Measurements from ENCODE around the gene DHRS4.
A peak's percentile ranks its signal among the peaks of the same experiment; 100 is the strongest.
"Not testable (repeated sequence)": the region's sequence is repeated elsewhere in the genome, so short reads cannot be mapped to it uniquely, and the experiment has no call there.

The DHRS4 gene

DNA sequence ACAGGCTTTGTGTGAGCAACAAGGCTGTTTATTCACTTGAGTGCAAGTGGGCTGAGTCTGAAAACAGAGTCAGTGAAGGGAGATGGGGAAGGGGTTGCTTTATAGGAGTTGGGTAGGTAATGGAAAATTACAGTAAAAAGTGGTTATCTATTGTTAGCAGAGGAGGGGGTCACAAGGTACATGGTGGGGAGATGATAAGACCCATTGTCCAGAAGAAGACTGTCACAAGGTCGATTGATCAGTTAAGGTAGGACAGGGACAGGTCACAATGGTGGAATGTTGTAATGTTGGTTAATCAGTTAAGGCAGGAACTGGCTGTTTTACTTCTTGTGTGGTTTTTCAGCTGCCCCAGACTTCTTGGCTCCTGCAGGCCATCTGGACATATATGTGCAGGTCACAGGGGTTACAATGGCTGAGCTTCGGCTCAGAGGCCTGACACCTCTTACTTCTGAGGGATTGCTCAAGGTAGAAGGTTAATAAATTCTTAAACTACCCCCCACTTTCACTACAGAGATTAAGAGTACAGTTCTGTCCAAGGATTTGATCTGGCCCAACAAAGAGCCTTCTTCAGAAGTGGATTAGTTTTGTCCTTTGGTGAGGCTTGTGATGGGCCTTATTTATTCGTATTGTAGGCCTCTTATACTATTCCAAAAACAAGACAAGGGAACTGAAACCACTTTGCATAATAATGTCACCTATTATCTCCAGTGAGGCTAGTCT, 13.8 kb upstream of the DHRS4 start:
- no peak for DNase-seq (ENCODE audit: low read depth in 2 of 2)

DNA sequence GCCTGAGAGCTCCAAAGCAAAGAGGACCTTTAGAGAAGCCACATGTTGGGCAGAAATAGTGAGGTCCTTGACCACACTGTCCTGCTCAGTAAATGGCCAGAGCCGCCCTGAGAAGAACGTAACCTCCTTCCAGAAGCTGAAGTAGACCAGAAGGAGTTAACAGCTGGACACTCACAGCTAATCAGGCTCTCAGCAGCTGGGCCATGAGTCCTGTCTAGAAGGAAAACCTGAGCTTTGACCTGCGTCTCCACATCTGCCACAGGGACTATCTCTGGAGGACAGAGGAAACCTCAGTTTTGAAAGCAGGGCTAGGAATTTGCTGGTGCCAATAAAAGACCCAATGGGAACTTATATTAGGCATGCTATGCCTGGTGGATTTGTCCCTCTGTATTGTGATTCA, 12.3 kb upstream of the DHRS4 start:
- DNase-seq (ENCODE audit: low read depth in 2 of 2), result no peak

DNA sequence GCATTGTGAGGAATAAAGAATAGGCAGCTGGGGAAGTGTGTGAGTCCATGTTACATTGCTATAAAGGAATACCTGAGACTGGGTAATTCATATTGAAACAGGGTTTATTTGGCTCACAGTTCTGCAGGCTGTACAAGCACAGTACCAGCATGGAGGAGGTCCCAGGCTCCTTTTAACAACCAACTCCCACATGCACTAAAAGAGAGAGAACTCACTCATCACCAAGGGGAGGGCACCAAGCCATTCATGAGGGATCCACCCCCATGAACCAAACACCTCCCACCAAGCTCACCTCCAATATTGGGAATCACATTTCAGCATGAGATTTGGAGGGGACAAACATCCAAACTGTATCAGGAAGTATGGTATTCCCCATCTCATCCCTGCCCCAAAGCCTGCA, 11.9 kb upstream of the DHRS4 start:
- no peak for DNase-seq (ENCODE audit: low read depth in 2 of 2)

DNA sequence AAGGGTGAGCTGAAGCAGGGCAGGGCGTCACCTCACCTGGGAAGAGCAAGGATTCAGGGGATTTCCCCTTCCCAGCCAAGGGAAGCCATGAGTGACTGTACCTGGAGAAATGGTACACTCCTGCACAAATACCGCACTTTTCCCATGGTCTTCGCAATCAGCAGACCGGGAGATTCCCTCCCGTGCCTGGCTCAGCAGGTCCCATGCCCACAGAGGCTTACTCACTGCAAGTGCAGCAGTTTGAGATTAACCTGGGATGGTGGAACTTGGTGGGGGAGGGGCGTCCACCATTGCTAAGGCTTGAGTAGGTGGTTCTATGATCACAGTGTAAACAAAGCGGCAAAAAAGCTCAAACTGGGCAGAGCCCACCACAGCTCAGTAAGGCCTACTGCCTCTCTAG, 11.0 kb upstream of the DHRS4 start:
- DNase-seq (ENCODE audit: low read depth in 2 of 2), result no peak

DNA sequence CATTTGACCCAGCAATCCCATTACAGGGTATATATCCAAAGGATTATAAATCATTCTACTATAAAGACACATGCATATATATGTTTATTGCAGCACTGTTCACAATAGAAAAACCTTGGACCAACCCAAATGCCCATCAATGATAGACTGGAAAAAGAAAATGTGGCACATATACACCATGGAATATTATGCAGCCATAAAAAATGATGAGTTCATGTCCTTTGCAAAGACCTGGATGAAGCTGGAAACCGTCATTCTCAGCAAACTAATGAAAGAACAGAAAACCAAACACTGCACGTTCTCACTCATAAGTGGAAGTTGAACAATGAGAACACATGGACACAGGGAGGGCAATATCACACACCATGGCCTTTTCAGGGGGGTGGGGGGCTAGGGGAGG, 4.5 kb upstream of the DHRS4 start:
- not testable (repeated sequence) for DNase-seq (ENCODE audit: low read depth in 2 of 2)

DNA sequence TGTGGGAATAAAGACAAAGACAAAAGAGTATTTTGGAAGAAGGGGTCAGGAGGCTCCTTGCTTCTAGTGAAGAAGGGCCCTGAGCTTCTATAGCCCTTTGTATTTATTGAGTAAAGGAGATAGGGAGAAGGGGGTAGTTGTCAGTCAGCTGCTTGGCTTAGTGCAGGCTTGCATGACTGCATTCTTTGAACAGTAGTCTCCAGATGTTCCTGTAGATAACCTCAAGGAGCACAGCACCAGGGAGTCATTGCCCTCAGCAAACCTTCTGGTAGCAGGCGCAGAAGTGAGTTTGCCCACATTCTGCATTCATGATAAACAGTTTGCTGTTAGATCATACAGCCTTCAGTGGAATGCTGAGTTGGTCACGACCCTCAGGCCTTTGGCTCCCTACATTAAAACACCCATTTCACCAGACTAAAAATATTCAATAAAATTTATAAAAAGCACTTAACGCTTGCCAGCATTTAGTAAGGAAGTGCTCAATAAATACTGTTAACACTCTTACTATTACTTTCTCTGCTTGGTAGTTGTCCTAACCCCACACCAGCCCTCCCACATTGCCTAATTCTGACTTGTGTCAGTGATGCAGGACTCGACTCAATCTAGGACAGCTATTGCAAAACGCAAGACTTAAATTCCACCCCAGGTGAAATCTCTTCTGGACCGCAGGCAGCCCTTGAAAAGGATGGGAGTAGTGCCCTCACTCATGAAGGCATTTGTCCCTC, 3.0 kb upstream of the DHRS4 start:
- DNase-seq (ENCODE audit: low read depth in 2 of 2), result no peak

DNA sequence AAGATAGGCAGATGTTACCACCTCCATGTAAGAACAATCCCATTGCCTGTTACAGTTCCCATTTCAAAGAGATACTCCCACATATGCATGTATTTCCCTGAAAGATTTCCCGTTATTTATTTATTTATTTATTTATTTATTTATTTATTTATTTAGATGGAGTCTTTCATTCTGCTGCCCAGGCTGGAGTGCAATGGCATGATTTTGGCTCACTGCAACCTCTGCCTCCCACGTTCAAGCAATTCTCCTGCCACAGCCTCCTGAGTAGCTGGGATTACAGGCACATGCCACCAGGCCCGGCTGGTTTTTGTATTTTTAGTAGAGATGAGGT, 2.5 kb upstream of the DHRS4 start:
- DNase-seq (ENCODE audit: low read depth in 2 of 2), result not testable (repeated sequence)

DNA sequence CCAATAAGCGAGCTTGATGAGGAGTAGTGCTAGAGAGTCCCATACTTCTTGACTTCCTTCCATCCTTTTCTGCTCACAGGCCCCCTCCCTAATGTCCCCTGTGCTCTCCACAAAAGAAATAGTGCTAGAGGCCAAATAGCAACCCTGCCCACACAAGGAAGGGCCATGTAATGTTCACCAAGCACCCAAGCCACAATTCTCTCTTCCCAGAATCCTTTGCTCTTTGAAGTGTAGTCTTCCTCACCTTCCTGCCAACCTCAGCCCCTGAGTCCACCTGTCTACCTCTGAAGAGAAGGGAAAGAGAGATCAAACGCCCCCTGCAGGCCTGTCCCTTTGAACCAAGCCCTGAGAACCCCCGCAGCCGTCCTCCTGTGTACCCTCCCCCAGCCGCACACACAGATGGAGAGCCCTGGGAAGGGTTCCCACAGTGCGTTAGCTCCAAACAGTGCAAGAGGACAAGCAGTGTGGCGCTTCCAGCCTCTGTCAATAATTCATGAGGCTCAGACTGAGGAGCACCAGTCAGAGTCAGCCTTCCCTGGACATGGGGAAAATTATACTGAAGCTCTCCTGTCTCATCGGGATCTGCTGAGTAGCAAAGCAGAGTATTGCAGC, 1.9 kb upstream of the DHRS4 start:
- no peak for DNase-seq (ENCODE audit: low read depth in 2 of 2)

DNA sequence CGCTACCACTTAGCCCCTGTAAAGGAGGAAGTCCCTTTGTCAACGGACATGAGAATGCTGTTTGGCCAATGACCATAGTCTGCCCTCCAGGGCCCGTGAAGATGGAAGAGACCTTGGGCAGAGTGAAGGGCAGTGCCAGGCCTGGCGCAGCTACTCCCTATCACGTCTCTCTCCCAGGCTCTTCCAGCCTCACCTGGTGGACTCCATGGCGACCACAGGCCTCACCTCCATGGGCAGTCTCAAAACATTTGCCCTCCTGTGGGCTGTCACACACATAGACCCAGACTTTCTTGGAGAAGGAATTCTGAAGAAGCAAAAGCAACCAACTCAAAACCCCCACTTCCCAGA, 480 bp upstream of the DHRS4 start:
- not testable (repeated sequence) for DNase-seq (ENCODE audit: low read depth in 2 of 2)

DNA sequence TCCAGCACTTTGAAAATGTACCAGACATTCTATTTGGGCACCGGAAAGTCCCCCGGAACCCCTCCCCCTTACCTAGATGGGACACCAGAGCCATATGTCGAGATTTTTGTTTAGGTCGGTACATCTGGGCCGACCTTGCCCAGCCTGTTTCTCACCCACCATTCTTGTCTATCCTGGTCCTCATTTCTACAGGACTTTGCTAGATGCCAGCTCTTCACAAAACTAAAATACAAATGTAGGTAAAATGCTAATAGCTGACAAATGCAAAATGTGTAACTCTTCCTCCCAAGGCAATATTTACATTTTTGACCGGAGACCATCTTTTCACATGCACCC, 677 bp downstream of the DHRS4 start:
- DNase-seq (ENCODE audit: low read depth in 2 of 2), result not testable (repeated sequence)

DNA sequence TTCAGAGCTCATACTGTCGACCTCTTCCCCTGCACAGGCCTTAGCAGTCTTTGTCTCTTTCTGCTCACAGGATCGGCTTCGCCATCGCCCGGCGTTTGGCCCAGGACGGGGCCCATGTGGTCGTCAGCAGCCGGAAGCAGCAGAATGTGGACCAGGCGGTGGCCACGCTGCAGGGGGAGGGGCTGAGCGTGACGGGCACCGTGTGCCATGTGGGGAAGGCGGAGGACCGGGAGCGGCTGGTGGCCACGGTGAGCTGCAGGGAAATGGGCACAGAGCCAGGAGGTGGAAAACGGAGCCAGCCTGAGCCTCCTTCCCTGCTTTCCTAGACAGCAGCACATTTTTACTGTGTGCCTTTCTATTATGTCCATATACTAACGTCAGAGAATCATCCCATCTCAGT, 1.4 kb downstream of the DHRS4 start:
- DNase-seq (ENCODE audit: low read depth in 2 of 2), result not testable (repeated sequence)

DNA sequence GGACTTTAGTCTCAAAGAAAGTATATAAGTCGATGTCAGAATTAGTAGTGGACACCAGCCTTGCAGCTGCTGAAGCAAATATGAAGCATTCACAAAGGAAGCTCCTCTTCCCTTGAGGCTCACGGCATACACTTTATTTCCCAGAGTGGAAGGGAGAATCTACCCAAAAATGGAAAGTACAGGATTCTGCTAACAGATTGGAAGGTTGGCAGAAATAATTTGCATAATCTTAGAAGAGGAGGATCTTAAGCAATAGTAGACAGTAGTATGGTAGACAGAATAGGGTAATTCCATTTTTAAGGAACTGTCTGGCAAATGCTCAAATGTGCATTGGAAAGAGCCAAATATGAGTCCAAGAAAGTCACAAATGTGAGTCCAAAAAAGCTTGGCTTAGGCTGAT, 2.2 kb downstream of the DHRS4 start:
- DNase-seq (ENCODE audit: low read depth in 2 of 2), result not testable (repeated sequence)

DNA sequence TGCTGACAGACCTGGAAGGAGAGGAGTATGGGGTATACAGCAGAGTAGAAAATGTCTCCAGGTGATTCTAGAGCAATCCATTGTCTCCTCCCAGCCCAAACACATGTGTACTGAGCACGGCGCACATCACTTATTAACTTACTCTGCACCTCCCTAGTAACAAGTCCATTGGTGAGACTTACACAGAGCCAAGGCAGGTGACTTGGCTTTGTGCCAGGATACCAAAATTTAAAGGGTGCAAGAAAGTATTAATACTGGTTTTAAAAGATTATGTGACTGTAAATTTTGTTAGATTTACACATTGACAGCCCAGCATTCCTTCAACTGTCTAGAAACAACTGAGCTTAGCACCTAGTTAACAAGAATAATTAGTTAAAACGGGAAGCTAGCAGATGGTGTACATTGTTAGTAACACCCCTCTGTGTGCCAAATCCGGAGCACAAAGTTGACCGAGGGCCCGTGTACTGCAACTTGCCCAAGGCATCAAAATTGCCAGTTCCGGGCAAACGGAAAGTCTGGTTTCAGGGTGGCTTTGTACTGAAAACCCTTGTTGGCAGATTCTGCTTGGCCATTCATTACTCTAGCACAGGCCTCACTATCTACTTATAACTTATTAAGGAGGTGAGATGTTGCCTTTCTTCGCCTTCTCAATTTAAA, 4.5 kb downstream of the DHRS4 start:
- not testable (repeated sequence) for DNase-seq (ENCODE audit: low read depth in 2 of 2)

DNA sequence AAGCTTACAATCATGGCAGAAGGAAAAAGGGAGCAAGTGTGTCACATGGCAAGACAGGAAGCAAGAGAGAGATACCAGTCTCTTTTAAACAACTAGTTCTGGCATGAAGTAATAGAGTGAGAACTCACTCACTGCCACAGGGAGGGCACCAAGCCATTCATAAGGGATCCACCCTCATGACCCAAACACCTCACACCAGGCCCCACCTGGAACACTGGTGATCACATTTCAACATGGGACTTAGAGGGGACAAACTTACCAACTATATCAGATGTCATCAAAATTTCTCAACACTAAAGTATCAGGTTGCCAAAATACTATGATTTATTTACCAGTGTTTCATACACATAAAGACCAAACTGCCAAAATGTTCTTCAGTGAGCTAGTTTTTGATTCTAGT, 7.3 kb downstream of the DHRS4 start:
- not testable (repeated sequence) for DNase-seq (ENCODE audit: low read depth in 2 of 2)

DNA sequence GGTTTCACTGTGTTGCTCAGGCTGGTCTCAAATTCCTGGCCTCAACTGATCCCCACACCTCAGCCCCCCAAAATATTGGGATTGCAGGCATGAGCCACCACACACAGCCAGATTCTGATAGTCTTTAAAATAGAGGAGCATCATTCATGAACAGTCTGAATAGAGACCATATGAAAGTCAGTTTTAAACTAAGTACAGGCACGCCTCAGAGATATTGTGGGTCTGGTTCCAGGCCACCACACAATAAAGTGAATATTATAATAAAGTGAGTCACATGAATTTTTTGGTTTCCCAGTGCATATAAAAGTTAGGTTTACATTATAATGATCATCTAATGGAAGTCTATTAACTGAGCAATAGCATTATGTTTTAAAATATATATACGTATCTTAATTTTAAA, 8.1 kb downstream of the DHRS4 start:
- DNase-seq (ENCODE audit: low read depth in 2 of 2), result not testable (repeated sequence)

DNA sequence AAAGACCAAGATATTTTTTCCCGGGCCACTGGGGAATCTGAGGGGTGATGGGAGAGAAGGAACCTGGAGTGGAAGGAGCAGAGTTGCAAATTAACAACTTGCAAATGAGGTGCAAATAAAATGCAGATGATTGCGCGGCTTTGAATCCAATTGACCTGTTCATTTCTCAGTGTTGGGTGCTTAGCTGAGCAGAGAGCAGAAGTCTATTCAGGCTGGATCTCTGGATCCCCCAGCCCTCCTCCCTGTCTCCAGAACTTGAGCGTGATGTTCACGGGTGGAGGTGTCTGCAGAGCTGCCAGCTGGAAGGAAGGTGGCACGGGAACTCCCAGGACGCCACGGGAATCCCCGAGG, 15.5 kb downstream of the DHRS4 start:
- not testable (repeated sequence) for DNase-seq (ENCODE audit: low read depth in 2 of 2)

DNA sequence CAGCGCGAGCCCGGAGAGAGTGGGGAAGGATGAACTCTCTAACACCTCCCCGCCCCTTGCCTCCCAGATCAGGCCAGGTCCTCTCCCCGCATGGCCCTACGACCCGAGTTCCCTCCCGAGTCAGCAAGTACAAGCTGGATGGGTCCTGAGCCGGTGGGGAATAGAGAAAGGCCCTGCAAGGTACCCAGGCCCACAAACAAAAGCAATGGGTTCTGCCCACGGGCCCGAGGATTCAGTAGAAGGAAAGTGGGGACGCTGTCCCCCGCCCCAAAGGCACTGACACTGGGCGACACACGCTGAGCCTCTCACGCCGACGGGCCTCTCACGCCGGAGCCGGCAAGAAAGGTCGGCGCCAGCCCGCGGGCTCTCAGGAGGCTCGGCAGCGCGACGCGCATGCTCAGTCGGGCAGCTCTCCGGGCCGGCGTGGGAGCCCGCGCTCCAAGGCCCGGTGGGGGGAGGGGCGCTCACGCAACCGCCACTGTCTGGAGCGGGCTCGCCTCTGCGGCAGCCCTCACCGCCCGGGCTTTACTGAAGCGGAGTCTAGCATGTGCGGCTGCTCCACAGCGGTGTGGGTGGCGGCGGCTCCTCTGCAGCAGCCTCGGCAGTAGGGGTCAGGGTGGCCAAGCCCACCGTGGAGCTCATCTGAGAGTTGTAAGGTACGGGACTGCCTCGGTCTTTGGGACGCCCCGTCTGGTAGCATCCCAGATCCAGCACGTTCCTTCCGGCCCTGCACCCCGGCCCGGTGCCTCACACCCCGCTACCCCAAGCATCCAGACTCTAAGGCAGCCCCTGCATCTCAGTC, 16.1 kb downstream of the DHRS4 start:
- peak in 1 of 2 donors; percentile 24 for DNase-seq (ENCODE audit: low read depth in 2 of 2)

DNA sequence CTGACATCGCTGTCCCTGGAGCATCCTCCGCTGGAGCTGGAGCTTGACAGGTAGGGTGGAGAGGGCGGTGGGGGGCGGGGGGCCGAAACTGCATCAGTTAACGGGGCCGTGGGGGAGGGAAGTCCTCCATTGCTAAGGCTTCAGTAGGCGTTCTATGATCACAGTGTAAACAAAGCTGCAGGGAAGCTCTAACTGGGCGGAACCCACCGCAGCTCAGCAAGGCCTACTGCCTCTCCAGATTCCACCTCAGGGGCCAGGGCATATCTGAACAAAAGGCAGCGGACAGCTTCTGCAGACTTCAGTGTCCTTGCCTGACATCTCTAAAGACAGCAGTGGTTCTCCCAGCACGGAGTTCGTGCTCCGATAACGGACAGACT, 16.7 kb downstream of the DHRS4 start:
- DNase-seq (ENCODE audit: low read depth in 2 of 2), result not testable (repeated sequence)

DNA sequence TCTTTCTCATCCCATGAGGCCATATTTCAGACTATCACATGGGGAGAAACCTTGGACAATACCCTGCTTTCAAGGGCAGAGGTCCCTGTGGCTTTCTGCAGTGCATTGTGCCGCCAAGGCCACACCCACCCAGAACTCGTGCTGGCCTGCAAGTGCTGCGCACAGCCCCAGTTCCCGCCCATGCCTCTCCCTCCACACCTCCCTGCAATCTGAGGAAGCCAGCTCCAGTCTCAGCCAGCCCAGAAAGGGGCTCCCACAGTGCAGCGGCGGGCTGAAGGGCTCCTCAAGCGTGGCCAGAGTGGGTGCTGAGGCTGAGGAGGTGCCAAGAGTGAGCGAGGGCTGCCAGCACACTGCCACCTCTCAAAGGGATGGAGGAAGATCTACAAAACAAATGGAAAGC, 19.6 kb downstream of the DHRS4 start:
- DNase-seq (ENCODE audit: low read depth in 2 of 2), result not testable (repeated sequence)

DNA sequence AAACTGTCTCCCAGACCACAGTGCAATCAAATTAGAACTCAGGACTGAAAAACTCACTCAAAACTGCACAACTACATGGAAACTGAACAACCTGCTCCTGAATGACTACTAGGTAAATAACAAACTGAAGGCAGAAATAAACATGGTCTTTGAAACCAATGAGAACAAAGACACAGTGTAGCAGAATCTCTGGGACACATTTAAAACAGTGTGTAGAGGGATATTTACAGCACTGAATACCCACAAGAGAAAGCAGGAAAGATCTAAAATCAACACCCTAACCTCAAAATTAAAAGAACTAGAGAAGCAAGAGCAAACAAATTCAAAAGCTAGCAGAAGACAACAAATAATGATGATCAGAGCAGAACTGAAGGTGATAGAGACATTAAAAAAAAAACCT, 20.5 kb downstream of the DHRS4 start:
- not testable (repeated sequence) for DNase-seq (ENCODE audit: low read depth in 2 of 2)

DNA sequence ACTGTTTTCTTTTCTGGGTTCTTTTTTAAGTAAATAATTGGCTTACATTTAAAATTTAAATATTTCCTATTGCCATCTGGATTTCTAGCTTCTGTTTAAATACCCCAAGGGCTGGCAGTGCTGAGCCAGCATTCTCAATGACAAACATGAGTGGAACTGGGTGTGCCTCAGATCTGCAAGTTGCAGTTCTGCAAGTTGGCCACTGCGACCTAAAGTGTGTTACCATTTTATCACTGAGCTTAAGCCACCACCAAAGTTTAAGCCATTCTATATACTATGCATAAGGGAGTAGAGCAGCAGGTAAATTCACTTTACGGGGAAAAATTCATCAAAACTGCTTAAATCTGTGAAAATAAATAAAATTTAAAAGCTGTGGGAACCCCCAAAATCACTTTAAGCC, 23.6 kb downstream of the DHRS4 start:
- not testable (repeated sequence) for DNase-seq (ENCODE audit: low read depth in 2 of 2)
